Aorta (tissue), 5 donors: ENCODE data around the gene CLTCL1. TPM values are rescaled to one million over a fixed set of nuclear protein-coding genes. Genes with fewer than 3 reads are reported as not detected.

Experiments
- ATAC-seq: fragments of 200-7000 bp; cut with Tn5 transposase; one replicate; pipeline ENCODE4 v1.9.1; 2022; ENCODE audit warnings: moderate library complexity; ENCODE audit not compliant: low FRiP score
- DNase-seq, 2 donors: peaks; one replicate each; pipeline ENCODE4 v3.0.0-alpha.2; 2020
- H3K27ac ChIP-seq, 2 donors: one replicate each; pipeline ENCODE4 v1.5.1; 2013; ENCODE audit warnings: low read length in 2 of 2, mild to moderate bottlenecking in 2 of 2, moderate library complexity in 2 of 2, control low read depth in 1 of 2, inconsistent platforms in 1 of 2, low read depth in 1 of 2
- H3K27me3 ChIP-seq, 2 donors: one replicate each; pipeline ENCODE4 v1.6.1; 2013; ENCODE audit warnings: control low read depth in 1 of 2, low read length in 1 of 2, mild to moderate bottlenecking in 1 of 2, moderate library complexity in 1 of 2; ENCODE audit not compliant: insufficient read depth in 2 of 2, control insufficient read depth in 1 of 2
- H3K36me3 ChIP-seq, 2 donors: one replicate each; pipeline ENCODE4 v1.6.1; 2013; ENCODE audit warnings: control low read depth in 1 of 2, low read length in 1 of 2, mild to moderate bottlenecking in 1 of 2; ENCODE audit not compliant: insufficient read depth in 2 of 2, control insufficient read depth in 1 of 2
- H3K4me1 ChIP-seq, 2 donors: one replicate each; pipeline ENCODE4 v1.6.1; 2013; ENCODE audit warnings: low read length in 2 of 2, control low read depth in 1 of 2, mild to moderate bottlenecking in 1 of 2, moderate library complexity in 1 of 2; ENCODE audit not compliant: insufficient read depth in 2 of 2, control insufficient read depth in 1 of 2
- H3K4me3 ChIP-seq, 2 donors: one replicate each; pipeline ENCODE4 v1.5.1; 2013; ENCODE audit warnings: low read length in 2 of 2, control low read depth in 1 of 2, mild to moderate bottlenecking in 1 of 2
- H3K9me3 ChIP-seq: one replicate; pipeline ENCODE4 v1.6.1; 2013; ENCODE audit warnings: mild to moderate bottlenecking, low read length; ENCODE audit not compliant: control insufficient read depth
- WGBS, 2 donors: extraction: QIAGEN DNeasy Blood & Tissue Kit; methylation state at CpG; one replicate each; pipeline ENCODE4 v1.1.7; 2013; 5-methylcytosine and 5-hydroxymethylcytosine counted together
- intact Hi-C, 2 donors: fragments of 100-400 bp; cut with DNase I; formaldehyde crosslinking; loops; one replicate each; pipeline versions ENCODE4 v1.14.2 to v1.15.0; 2022
- polyA plus RNA-seq, 2 donors: library from polyadenylated mRNA; stranded (reverse); fragments of 200-250 nt; gene quantifications; one replicate each; pipeline ENCODE4 v1.2.3, GENCODE V29; 2013
- total RNA-seq, 2 donors: library from RNA; stranded (reverse); fragmentation: NEBNext Ultra II Directional; extraction: Animal tissue kit (Norgen Biotek cat#: 25700); gene quantifications; one replicate each; pipeline ENCODE4 v1.2.1, GENCODE V29; 2021
- donor health status: healthy with polysubstance abuse.
- donor health status: Bipolar disorder and iron deficiency.
- donor health status: DM: no; HTN: no; CAD: no.
- donor health status: DM: no; HTN: no; CAD: no.
- donor health status: DM: yes; HTN: yes; CAD: no.

CLTCL1 gene
- total and polyA plus RNA-seq, 4 donors = 0.25 to 8.1 (median 7.0) TPM

DNA sequence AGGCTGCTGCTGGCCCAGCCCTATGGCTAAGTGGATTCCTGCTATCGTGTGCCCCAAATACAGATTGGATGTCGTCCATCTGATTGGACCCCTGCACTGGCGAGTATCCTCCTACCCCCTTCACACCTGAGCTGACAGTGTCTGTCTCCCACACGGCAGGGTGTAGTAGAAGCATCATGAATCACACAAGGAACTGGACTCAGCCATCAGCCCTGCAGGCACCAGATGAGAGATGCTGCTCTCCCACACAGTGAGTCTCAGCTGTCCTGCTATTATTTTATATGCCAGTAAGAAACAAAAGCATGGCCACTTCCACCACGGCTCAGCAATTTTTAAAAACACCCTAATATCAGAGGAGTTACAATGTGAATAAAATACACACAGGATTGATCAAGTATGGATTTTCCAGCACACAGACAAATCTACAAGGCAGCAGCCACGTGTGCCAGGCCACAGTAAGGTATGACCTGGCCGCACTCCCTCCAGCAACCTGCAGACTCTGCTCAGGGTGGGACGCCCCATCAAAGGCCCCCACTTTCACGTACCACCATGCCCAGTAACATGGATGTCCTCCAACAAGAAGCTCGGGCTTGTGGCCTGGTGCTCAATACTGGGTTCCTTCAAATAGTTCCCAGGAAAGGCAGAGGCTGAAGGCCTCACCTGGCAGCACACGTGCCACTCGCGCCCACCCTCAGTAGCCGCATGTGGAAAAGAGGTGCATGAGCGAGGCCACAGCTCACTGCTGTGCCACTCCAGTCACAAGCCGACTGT lies 96.6 kb downstream of the CLTCL1 start:
- ATAC-seq (no peak), DNase-seq (peak in 1 of 2 donors; percentile 40)
- Histone ChIP-seq H3K36me3 (no peaks in the 10 kb centered on the region), H3K4me1 (no peaks in the 10 kb centered on the region), H3K4me3 (no peak overlapping the region), H3K27me3 (no peaks in the 10 kb centered on the region), H3K27ac (no peak overlapping the region), H3K9me3 (no peaks in the 10 kb centered on the region)
- intact Hi-C loops = no loop called here
- WGBS, 2 donors = 95 to 96% methylated on average over 16 of the region's 16 CpGs

DNA sequence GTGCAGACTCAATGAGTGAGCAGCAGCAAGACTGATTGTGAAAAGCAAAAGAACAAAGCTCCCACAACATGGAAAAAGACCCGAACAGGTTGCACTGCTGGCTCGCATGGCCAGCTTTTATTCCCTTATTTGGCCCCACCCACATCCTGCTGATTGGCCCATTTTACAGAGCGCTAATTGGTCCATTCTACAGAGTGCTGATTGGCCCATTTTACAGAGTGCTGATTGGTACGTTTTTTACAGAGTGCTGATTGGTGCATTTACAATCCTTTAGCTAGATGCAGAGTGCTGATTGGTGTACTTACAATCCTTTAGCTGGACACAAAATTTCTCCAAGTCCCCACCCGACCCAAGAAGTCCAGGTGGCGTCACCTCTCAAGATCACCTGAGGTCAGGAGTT lies 97.6 kb downstream of the CLTCL1 start:
- intact Hi-C loops = no loop called here
- Histone ChIP-seq H3K4me3 (no peak overlapping the region), H3K9me3 (no peaks in the 10 kb centered on the region), H3K4me1 (no peaks in the 10 kb centered on the region), H3K27ac (no peak overlapping the region), H3K36me3 (no peaks in the 10 kb centered on the region), H3K27me3 (no peaks in the 10 kb centered on the region)
- DNase-seq = peak in 1 of 2 donors; percentile 9
- WGBS, 2 donors = 96 to 98% methylated on average over 6 of the region's 6 CpGs
- no peak for ATAC-seq

DNA sequence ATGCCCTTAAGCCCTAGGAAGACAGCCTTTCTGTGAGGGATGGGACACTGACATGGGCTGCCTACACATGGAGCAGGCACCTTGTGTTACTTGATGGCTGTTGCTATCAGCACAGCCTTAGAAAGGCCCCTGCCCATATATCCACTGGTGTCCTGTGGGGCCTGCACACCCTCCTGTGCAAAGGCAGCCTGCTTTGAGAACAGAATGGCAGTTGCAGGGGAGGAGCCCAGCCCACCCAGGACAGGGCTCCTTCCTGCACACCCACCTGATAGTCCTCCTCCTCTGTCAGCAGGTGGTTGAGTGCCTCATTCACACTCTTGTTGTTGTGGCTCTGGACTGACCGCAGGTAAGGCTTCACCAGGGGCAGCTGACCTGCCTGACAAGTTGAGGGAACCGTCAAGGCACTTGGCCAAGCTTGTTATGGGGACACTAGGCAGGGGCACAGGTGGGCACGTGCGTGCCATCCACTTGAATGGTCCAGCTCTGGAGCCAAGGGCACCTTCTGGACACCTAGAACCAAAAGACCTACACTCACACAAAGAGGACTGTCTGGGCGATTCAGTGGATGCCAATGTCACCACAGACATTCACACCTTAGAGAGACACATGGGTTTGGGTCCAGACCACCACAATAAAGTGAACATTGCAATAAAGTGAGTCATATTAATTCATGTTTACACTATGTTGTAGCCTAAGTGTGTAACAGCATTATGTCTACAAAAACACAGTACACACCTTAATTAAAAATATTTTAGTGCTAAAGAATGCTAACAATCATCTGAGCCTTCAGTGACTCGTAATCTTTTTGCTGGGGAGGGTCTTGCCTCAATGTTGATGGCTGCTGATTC lies 103.6 kb downstream of the CLTCL1 start:
- intact Hi-C loops = no loop called here
- Histone ChIP-seq H3K27me3 (no peaks in the 10 kb centered on the region), H3K4me1 (no peaks in the 10 kb centered on the region), H3K9me3 (no peaks in the 10 kb centered on the region), H3K27ac (no peak overlapping the region), H3K36me3 (no peaks in the 10 kb centered on the region), H3K4me3 (no peak overlapping the region)
- WGBS, 2 donors = 89 to 92% methylated on average over 6 of the region's 6 CpGs
- DNase-seq (peak in 1 of 2 donors; percentile 53), ATAC-seq (no peak)

DNA sequence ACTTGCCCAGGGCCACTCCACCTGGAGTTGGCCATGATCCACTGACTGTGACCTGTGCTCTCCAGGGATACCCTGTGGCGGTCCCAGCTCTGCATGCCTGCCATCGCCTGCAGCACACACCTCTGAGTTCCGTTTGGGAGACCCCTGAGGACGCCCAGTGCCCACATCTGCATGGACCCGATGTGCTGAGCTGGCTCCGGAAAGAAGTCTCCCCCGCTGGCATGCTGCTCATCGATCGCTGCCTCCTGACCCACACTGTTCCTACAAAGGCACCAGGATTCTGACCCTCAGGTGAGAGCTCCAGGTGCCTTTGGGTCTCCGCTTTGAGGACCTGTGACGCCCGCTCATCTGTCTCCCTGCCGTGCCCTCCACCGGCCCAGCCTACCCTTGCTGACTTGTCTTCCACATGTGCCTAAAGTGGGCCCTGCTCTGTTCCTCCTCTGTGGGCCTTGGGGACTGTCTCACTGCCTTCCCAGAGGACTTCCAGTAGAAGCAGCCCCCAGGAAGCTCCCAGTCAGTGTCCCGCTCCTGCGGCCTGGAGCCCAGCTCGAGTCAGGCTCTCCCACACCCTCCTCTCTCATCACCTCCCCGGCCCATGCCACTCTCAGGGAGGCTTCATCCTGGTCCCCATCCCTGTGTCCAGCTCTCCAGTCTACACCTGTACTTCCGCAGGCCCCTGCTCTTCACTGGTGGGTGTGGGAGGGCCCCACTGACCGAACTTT lies 107.1 kb downstream of the CLTCL1 start:
- intact Hi-C loops = no loop called here
- ATAC-seq (no peak), DNase-seq (no peak)
- Histone ChIP-seq H3K4me1 (no peaks in the 10 kb centered on the region), H3K9me3 (no peaks in the 10 kb centered on the region), H3K27me3 (no peaks in the 10 kb centered on the region), H3K27ac (no peak overlapping the region), H3K4me3 (no peak overlapping the region), H3K36me3 (no peaks in the 10 kb centered on the region)
- WGBS, 2 donors = 93 to 94% methylated on average over 20 of the region's 20 CpGs

DNA sequence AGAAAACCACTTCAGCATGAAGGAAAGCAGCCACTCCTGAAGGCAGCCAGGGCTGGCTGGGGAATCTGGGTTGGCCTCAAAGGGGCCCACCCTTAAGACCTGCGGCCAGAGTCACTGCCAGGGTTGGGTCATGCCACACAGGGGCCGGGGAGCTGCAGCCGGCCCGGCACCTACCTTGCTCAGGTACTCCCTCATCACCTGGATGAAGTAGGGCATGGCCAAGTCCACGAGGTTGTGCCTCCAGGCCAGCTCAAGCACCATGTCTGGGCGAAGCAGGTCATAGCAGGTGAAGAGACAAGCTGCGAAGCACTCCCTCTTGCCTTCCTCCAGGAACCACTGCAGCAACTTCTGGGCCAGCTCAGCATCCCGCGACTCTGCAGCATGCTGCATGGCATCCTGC lies 108.3 kb downstream of the CLTCL1 start:
- H3K9me3 ChIP-seq = no peaks in the 10 kb centered on the region
- no peak overlapping the region for H3K4me3 ChIP-seq
- WGBS, 2 donors = 90 to 92% methylated on average over 9 of the region's 9 CpGs
- ATAC-seq (no peak), DNase-seq (no peak)
- no peaks in the 10 kb centered on the region for H3K27me3 ChIP-seq
- intact Hi-C loops = no loop called here
- no peak overlapping the region for H3K27ac ChIP-seq
- H3K4me1 ChIP-seq = no peaks in the 10 kb centered on the region
- no peaks in the 10 kb centered on the region for H3K36me3 ChIP-seq

DNA sequence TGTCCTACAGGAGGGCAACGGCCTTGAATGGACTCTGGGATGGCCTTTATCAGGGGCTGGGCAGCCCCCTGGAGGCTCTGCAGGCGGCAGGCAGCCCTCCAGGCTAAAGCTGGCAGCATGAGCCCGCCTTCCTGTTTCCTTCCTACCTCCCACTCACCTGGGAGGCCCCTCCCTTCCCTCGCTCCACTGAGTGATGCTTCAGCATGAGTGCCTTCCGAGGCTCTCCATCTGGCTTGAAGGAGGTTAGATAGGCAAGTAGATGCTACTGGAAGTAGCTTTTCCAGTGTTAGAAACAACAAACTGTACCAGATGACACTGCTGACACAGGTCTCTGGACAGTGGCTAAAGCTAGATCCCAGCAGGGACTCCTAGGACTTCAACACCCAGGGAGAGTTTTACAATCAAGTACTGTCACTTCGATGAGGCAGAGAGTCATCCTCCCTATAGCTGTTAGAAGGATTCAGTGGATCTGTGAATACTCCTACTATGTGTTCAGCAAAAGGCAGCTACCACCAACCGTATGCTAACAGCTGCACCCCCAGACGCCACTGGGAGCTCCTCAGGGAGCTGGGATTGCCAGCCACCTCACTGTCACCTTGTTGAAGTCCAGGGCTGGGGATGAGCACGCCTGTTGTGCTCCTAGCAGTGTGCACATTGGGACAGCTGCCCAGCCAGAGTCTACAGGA lies 108.9 kb downstream of the CLTCL1 start:
- DNase-seq (no peak), ATAC-seq (no peak)
- no peaks in the 10 kb centered on the region for H3K4me1 ChIP-seq
- intact Hi-C loops = no loop called here
- H3K27me3 ChIP-seq = no peaks in the 10 kb centered on the region
- WGBS, 2 donors = 73 to 74% methylated on average over 9 of the region's 9 CpGs
- H3K4me3 ChIP-seq = no peak overlapping the region
- H3K27ac ChIP-seq = no peak overlapping the region
- H3K9me3 ChIP-seq = no peaks in the 10 kb centered on the region
- no peaks in the 10 kb centered on the region for H3K36me3 ChIP-seq

DNA sequence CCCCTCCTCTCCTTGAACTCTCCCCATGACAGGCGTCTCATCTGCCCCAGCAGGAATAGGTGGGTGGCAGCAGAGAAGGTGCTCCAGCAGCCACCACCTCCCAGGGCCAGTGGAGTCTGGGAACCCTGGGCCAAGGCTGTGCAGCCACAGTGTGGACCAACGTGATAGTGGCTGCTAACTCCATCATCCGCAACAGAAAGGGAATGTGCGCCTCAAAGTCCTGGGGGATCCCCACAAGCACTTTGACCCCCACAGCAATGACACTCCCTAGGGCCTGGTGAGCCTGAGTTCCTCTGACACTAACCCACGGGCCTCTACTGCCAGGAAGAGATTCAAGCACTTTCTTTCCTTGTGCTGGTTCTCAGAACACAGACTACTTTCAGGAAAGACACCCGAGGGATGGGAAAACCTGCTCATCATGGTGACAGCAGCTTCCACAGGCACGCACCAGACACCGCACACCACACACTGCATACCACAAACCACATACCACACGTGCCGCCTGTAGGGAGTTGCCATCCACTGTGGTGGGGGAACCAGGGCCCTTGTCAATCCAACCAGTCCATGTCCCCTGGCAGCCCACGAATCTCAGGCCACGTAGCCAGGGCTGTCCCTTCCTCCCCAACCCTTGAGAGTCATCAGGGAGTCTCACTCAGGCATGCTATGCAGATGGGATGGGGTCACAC lies 109.6 kb downstream of the CLTCL1 start:
- intact Hi-C loops = no loop called here
- H3K4me3 ChIP-seq = no peak overlapping the region
- ATAC-seq = no peak

More for the DNA sequence above, 109.6 kb downstream of the CLTCL1 start:
- Histone ChIP-seq H3K27ac (no peak overlapping the region), H3K36me3 (no peaks in the 10 kb centered on the region), H3K4me1 (no peaks in the 10 kb centered on the region), H3K9me3 (no peaks in the 10 kb centered on the region), H3K27me3 (no peaks in the 10 kb centered on the region)
- DNase-seq = no peak
- 72 to 75% methylated on average over 12 of the region's 12 CpGs for WGBS, 2 donors
